HEK293T (cell line): ENCODE measurements around the gene ATP10A.

Experiments
- CTCF ChIA-PET: fragments of 350-600 bp; formaldehyde crosslinking; extraction: SDS; loops from one replicate; lab custom pipeline; 2021; ENCODE audit warnings: antibody characterized with exemption, inconsistent platforms; lab: Yijun Ruan, JAX
- POLR2A ChIA-PET: fragments of 350-600 bp; formaldehyde crosslinking; extraction: SDS; loops from one replicate; lab custom pipeline; 2020; ENCODE audit warnings: antibody characterized with exemption, inconsistent platforms; lab: Yijun Ruan, JAX
- DNase-seq: peaks from one replicate; pipeline ENCODE4 v3.0.0; 2012; ENCODE audit warnings: mixed read lengths; ENCODE audit errors: extremely low spot score
- ARNT ChIP-seq: fragments of 450-650 bp; IDR thresholded peaks from 2 replicates; pipeline ENCODE4 v1.6.1; 2017; ENCODE audit warnings: mild to moderate bottlenecking
- BHLHE40 ChIP-seq: fragments of 450-650 bp; IDR thresholded peaks from 2 replicates; pipeline ENCODE4 v1.6.1; 2016; ENCODE audit warnings: mild to moderate bottlenecking, moderate library complexity, borderline replicate concordance
- CTBP1 ChIP-seq: fragments of 450-650 bp; IDR thresholded peaks from 2 replicates; pipeline ENCODE4 v1.6.1; 2016; ENCODE audit warnings: borderline replicate concordance
- ELF4 ChIP-seq: fragments of 450-650 bp; IDR thresholded peaks from 2 replicates; pipeline ENCODE4 v1.6.1; 2017; ENCODE audit warnings: antibody characterized with exemption
- FOXA1 ChIP-seq: fragments of 450-650 bp; IDR thresholded peaks from 2 replicates; pipeline ENCODE4 v1.6.1; 2016; ENCODE audit warnings: mild to moderate bottlenecking
- FOXK2 ChIP-seq: fragments of 450-650 bp; IDR thresholded peaks from 2 replicates; pipeline ENCODE4 v1.6.1; 2016; ENCODE audit warnings: mild to moderate bottlenecking
- FOXM1 ChIP-seq: fragments of 450-650 bp; IDR thresholded peaks from 2 replicates; pipeline ENCODE4 v1.6.1; 2017; ENCODE audit warnings: mild to moderate bottlenecking, borderline replicate concordance
- HDGF ChIP-seq: fragments of 450-650 bp; IDR thresholded peaks from 2 replicates; pipeline ENCODE4 v1.6.1; 2017; ENCODE audit warnings: antibody characterized with exemption, borderline replicate concordance
- L3MBTL2 ChIP-seq: fragments of 450-650 bp; conservative IDR thresholded peaks from 2 replicates; pipeline ENCODE4 v1.6.1; 2016; ENCODE audit warnings: mild to moderate bottlenecking
- LEF1 ChIP-seq: fragments of 450-650 bp; IDR thresholded peaks from 2 replicates; pipeline ENCODE4 v1.6.1; 2017; ENCODE audit warnings: mild to moderate bottlenecking, borderline replicate concordance
- NFRKB ChIP-seq: fragments of 450-650 bp; IDR thresholded peaks from 2 replicates; pipeline ENCODE4 v1.6.1; 2016; ENCODE audit warnings: mild to moderate bottlenecking, moderate library complexity
- PKNOX1 ChIP-seq: fragments of 450-650 bp; IDR thresholded peaks from 2 replicates; pipeline ENCODE4 v1.6.1; 2016
- SP1 ChIP-seq: fragments of 450-650 bp; IDR thresholded peaks from 2 replicates; pipeline ENCODE4 v1.6.1; 2017
- SUZ12 ChIP-seq: fragments of 450-650 bp; IDR thresholded peaks from 2 replicates; pipeline ENCODE4 v1.6.1; 2016; ENCODE audit warnings: mild to moderate bottlenecking
- TARDBP ChIP-seq: fragments of 450-650 bp; IDR thresholded peaks from 2 replicates; pipeline ENCODE4 v1.6.1; 2016
- ZNF384 ChIP-seq: fragments of 450-650 bp; IDR thresholded peaks from 2 replicates; pipeline ENCODE4 v1.6.1; 2016

ATP10A gene

GRCh38 chr15:25684521-25685431, 178.4 kb downstream of the ATP10A start:
- ChIA-PET CTCF (no interaction called here), POLR2A (no interaction called here)
- DNase-seq: no peak
- TF ChIP-seq SP1 (no peak), ELF4 (no peak), LEF1 (no peak), NFRKB (no peak)

- ChIA-PET POLR2A (no interaction called here), CTCF (no interaction called here)
- TF ChIP-seq SP1 (no peak), FOXK2 (no peak), FOXM1 (no peak), SUZ12 (no peak), ZNF384 (no peak), FOXA1 (no peak), ARNT (no peak), NFRKB (no peak), L3MBTL2 (no peak), TARDBP (no peak), LEF1 (no peak), HDGF (no peak)
These were observed 179.2 kb downstream of the ATP10A start for GRCh38 chr15:25683911-25684310.

GRCh38 chr15:25683415-25683814, 179.7 kb downstream of the ATP10A start:
- TF ChIP-seq CTBP1 (no peak), LEF1 (no peak), FOXA1 (no peak), SP1 (no peak), TARDBP (no peak), PKNOX1 (no peak), ELF4 (no peak), FOXK2 (no peak)
- POLR2A ChIA-PET: no interaction called here
- DNase-seq: no peak
- CTCF ChIA-PET: no interaction called here

More at GRCh38 chr15:25683911-25684310, 179.2 kb downstream of the ATP10A start:
- no peak for DNase-seq

- DNase-seq: no peak
- CTCF ChIA-PET: no interaction called here
- TF ChIP-seq FOXA1: no peak
- TF ChIP-seq ZNF384: no peak
- no peak for TF ChIP-seq SP1
- no peak for TF ChIP-seq TARDBP
- TF ChIP-seq NFRKB: no peak
- TF ChIP-seq CTBP1: no peak
- no peak for TF ChIP-seq SUZ12
- TF ChIP-seq FOXM1: no peak
- no peak for TF ChIP-seq PKNOX1
- no peak for TF ChIP-seq BHLHE40
- TF ChIP-seq HDGF: no peak
- TF ChIP-seq FOXK2: no peak
- no peak for TF ChIP-seq ARNT
- no peak for TF ChIP-seq L3MBTL2
- TF ChIP-seq ELF4: no peak
- POLR2A ChIA-PET: no interaction called here
These were observed 180.8 kb downstream of the ATP10A start for GRCh38 chr15:25682340-25682739.

GRCh38 chr15:25680686-25681025, 182.5 kb downstream of the ATP10A start:
- CTCF ChIA-PET: no interaction called here
- POLR2A ChIA-PET: no interaction called here
- no peak for DNase-seq
- no peak for TF ChIP-seq SP1
- no peak for TF ChIP-seq CTBP1
- no peak for TF ChIP-seq HDGF
- TF ChIP-seq ARNT: no peak
- no peak for TF ChIP-seq ZNF384
- TF ChIP-seq BHLHE40: no peak
- TF ChIP-seq FOXM1: no peak
- no peak for TF ChIP-seq FOXA1
- TF ChIP-seq L3MBTL2: no peak
- no peak for TF ChIP-seq SUZ12

- ChIA-PET CTCF (no interaction called here), POLR2A (no interaction called here)
These were observed 183.0 kb downstream of the ATP10A start for GRCh38 chr15:25679964-25680685.

More at GRCh38 chr15:25679964-25680685, 183.0 kb downstream of the ATP10A start:
- TF ChIP-seq ARNT (no peak), PKNOX1 (no peak), TARDBP (no peak), HDGF (no peak), NFRKB (no peak), ELF4 (no peak), FOXK2 (no peak), LEF1 (no peak), ZNF384 (no peak), CTBP1 (no peak), BHLHE40 (no peak), SP1 (no peak), L3MBTL2 (no peak)
- no peak for DNase-seq
